MCF 10A (cell line): ENCODE results near the gene PPFIA4. TPM values are rescaled to one million over a fixed set of nuclear protein-coding genes. Genes with fewer than 3 reads are reported as not detected.

ENCODE experiments used
- BruUV-seq: library from RNA; stranded (reverse); fragments of 400-500 nt; replicated peaks from 2 replicates; lab custom pipeline; 2021; lab: Mats Ljungman, UMichigan
- CTCF ChIA-PET: fragments of 300-600 bp; sonication (Branson Sonifier 250); formaldehyde crosslinking; extraction: SDS; loops from one replicate; lab custom pipeline; 2021; ENCODE audit warnings: antibody characterized with exemption, inconsistent platforms; lab: Yijun Ruan, JAX
- POLR2A ChIA-PET: fragments of 300-600, 350-650 bp; sonication (Branson Sonifier 250); formaldehyde crosslinking; extraction: SDS; loops from one replicate; lab custom pipeline; 2020; ENCODE audit warnings: antibody characterized with exemption, inconsistent platforms; lab: Yijun Ruan, JAX
- DNase-seq: peaks from one replicate; pipeline ENCODE4 v3.0.0-alpha.2; 2018; ENCODE audit not compliant: unreplicated experiment
- H3K27ac Mint-ChIP-seq: one replicate; pipeline ENCODE4 v1.8.0; 2022; ENCODE audit warnings: mild to moderate bottlenecking, low read depth, mixed read lengths; ENCODE audit not compliant: unreplicated experiment
- H3K27me3 Mint-ChIP-seq: one replicate; pipeline ENCODE4 v1.8.0; 2022; ENCODE audit warnings: mixed read lengths; ENCODE audit not compliant: insufficient read depth, unreplicated experiment
- H3K36me3 Mint-ChIP-seq: one replicate; pipeline ENCODE4 v1.8.0; 2022; ENCODE audit warnings: mild to moderate bottlenecking, moderate library complexity, mixed read lengths; ENCODE audit not compliant: insufficient read depth, unreplicated experiment
- H3K4me1 Mint-ChIP-seq: one replicate; pipeline ENCODE4 v1.8.0; 2022; ENCODE audit warnings: mixed read lengths; ENCODE audit not compliant: insufficient read depth, unreplicated experiment
- H3K4me3 Mint-ChIP-seq: one replicate; pipeline ENCODE4 v1.8.0; 2022; ENCODE audit warnings: mild to moderate bottlenecking, moderate library complexity, mixed read lengths; ENCODE audit not compliant: unreplicated experiment
- H3K9me3 Mint-ChIP-seq: one replicate; pipeline ENCODE4 v1.8.0; 2022; ENCODE audit warnings: mixed read lengths; ENCODE audit not compliant: unreplicated experiment
- intact Hi-C: fragments of 100-400 bp; cut with micrococcal nuclease; formaldehyde crosslinking; loops from 2 replicates; pipeline ENCODE4 v1.14.1; 2022
- total RNA-seq: library from RNA; stranded (reverse); gene quantifications from 2 replicates; pipeline ENCODE4 v1.2.3, GENCODE V29; 2022
- TF ChIP-seq, protein P1 (sequence below): fragments of 200-600 bp; IDR thresholded peaks from one replicate; pipeline ENCODE4 v1.8.0; 2022; ENCODE audit warnings: antibody characterized with exemption, mild to moderate bottlenecking; ENCODE audit not compliant: unreplicated experiment

The PPFIA4 gene
- total RNA-seq, 1 experiment from 2014 or later, result 0.16 TPM

DNA sequence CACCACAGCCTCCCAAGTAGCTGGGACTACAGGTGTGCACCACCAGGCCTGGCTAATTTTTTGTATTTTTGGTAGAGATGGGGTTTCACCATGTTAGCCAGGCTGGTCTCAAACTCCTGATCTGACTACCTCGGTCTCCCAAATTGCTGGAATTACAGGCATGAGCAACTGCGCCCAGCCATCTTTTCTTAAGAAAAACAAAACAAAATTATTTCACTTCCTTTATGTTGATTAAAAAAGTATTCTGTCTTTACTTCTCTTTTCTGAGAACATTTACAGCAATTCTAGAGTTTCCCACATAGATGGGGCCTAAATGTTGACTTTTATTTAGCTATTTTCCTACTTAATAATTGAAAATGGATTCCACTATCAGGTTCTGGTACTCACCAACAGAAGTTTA, 36.4 kb upstream of the PPFIA4 start:
- peaks cover 52% of the 10 kb centered on the region for H3K27me3 Mint-ChIP-seq
- intact Hi-C loops, result no loop called here

DNA sequence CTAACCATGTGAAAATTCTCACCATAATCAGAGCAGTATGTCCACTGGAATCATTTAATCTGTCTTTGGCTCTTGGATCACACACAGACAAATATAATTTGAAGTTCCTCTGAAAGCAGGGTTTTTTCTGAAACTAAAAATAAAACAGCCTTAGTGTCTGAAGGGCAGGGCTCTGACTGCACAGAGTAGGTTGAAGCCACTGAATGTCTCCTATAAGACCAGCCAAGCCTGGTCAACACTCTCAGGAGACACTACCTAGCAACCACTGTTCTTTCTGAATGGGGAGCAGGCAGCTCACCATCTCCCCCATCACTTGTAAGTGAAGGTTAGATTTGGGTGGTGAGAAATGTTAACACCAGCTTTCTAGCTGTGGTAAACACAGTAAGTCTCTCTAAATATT, 35.2 kb upstream of the PPFIA4 start:
- no peak overlapping the region for H3K4me3 Mint-ChIP-seq
- CTCF ChIA-PET, result interaction anchor here (0.6 to 6.6 kb wide), 8 partner anchors 8 to 272 kb away, joined by 3 to 52 read pairs (median 4); partner anchors contain the start of gene KLHL12
- peaks cover 9% of the 10 kb centered on the region for H3K4me1 Mint-ChIP-seq
- peaks cover 9% of the 10 kb centered on the region for H3K9me3 Mint-ChIP-seq
- intact Hi-C loops, result no loop called here
- DNase-seq, result no peak
- TF ChIP-seq, protein P1, sequence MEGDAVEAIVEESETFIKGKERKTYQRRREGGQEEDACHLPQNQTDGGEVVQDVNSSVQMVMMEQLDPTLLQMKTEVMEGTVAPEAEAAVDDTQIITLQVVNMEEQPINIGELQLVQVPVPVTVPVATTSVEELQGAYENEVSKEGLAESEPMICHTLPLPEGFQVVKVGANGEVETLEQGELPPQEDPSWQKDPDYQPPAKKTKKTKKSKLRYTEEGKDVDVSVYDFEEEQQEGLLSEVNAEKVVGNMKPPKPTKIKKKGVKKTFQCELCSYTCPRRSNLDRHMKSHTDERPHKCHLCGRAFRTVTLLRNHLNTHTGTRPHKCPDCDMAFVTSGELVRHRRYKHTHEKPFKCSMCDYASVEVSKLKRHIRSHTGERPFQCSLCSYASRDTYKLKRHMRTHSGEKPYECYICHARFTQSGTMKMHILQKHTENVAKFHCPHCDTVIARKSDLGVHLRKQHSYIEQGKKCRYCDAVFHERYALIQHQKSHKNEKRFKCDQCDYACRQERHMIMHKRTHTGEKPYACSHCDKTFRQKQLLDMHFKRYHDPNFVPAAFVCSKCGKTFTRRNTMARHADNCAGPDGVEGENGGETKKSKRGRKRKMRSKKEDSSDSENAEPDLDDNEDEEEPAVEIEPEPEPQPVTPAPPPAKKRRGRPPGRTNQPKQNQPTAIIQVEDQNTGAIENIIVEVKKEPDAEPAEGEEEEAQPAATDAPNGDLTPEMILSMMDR, result no peak
- no peak overlapping the region for H3K27ac Mint-ChIP-seq
- BruUV-seq, result no TSS peak
- H3K36me3 Mint-ChIP-seq, result no peaks in the 10 kb centered on the region
- POLR2A ChIA-PET, result interaction anchor here (0.7 to 1.3 kb wide), 4 partner anchors 14 to 46 kb away, joined by 3 to 4 read pairs (median 3); no protein-coding TSS in a partner anchor
- peaks cover 64% of the 10 kb centered on the region for H3K27me3 Mint-ChIP-seq

More for the DNA sequence above, 36.4 kb upstream of the PPFIA4 start:
- no peak for DNase-seq
- Mint-ChIP-seq H3K9me3 (peaks cover 9% of the 10 kb centered on the region), H3K27ac (no peak overlapping the region), H3K36me3 (no peaks in the 10 kb centered on the region), H3K4me1 (peaks cover 5% of the 10 kb centered on the region), H3K4me3 (no peak overlapping the region)
- TF ChIP-seq, protein P1, result no peak
- BruUV-seq, result no TSS peak
- POLR2A ChIA-PET, result interaction anchor here (0.6 to 1.9 kb wide), 4 partner anchors 9 to 55 kb away, joined by 3 to 6 read pairs (median 4); no protein-coding TSS in a partner anchor
- CTCF ChIA-PET, result interaction anchor here (0.8 to 6.6 kb wide), 4 partner anchors 10 to 227 kb away, joined by 3 to 52 read pairs (median 4); no protein-coding TSS in a partner anchor

DNA sequence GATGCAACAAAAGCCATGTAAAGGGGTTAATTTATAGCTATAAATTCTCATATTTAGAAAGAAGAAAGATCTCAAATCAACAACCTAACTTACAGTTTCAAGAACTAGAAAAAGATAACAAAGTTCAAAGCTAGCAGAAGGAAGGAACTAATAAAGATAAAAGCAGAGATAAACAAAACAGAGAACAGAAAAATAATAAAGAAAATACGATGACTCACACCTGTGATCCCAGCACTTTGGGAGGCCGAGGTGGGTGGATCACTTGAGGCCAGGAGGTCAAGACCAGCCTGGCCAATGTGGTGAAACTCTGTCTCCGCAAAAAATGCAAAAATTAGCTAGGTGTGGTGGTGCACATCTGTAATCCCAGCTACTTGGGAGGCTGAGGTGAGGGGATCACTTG, 31.5 kb upstream of the PPFIA4 start:
- ChIA-PET POLR2A (interaction anchor here (0.6 to 3.9 kb wide), 17 partner anchors 9 to 1422 kb away, joined by 3 to 48 read pairs (median 3); partner anchors contain the start of gene TMEM183A), CTCF (interaction anchor here (0.6 to 2.3 kb wide), 12 partner anchors 10 to 1202 kb away, joined by 3 to 12 read pairs (median 4); partner anchors contain the start of gene TMEM183A)
- H3K27me3 Mint-ChIP-seq, result peaks cover 70% of the 10 kb centered on the region
- H3K4me1 Mint-ChIP-seq, result peaks cover 15% of the 10 kb centered on the region
- H3K27ac Mint-ChIP-seq, result no peak overlapping the region
- TF ChIP-seq, protein P1, result no peak
- intact Hi-C loops, result no loop called here
- no TSS peak for BruUV-seq
- no peak overlapping the region for H3K4me3 Mint-ChIP-seq
- DNase-seq, result no peak
- peaks cover 6% of the 10 kb centered on the region for H3K36me3 Mint-ChIP-seq
- peaks cover 9% of the 10 kb centered on the region for H3K9me3 Mint-ChIP-seq
